ENCODE results near the gene PLCG1. TPM values are rescaled to one million over a fixed set of nuclear protein-coding genes. Genes with fewer than 3 reads are reported as not detected.

The PLCG1 gene
- total RNA-seq, 1 donor from 2014 or later, result 96.3 TPM

- DNase-seq (ENCODE audit: low spot score), result no peak
Measured at GRCh38 chr20:41167118-41167470, 29.8 kb downstream of the PLCG1 start.

GRCh38 chr20:41167481-41168253 is 30.3 kb downstream of the PLCG1 start:
- DNase-seq (ENCODE audit: low spot score), result no peak

- DNase-seq (ENCODE audit: low spot score), result no peak
Measured at GRCh38 chr20:41168281-41169161, 31.2 kb downstream of the PLCG1 start.

- DNase-seq (ENCODE audit: low spot score), result no peak
Measured at GRCh38 chr20:41169162-41169690, 31.9 kb downstream of the PLCG1 start.

GRCh38 chr20:41169791-41170351 is 32.5 kb downstream of the PLCG1 start:
- no peak for DNase-seq (ENCODE audit: low spot score)

- DNase-seq (ENCODE audit: low spot score), result peak; percentile 31
Measured at GRCh38 chr20:41170386-41171105, 33.2 kb downstream of the PLCG1 start.

GRCh38 chr20:41171736-41172295 is 34.5 kb downstream of the PLCG1 start:
- DNase-seq (ENCODE audit: low spot score), result peak; percentile 29

- DNase-seq (ENCODE audit: low spot score), result peak; percentile 44
Measured at GRCh38 chr20:41172296-41173140, 35.2 kb downstream of the PLCG1 start.

- peak; percentile 88 for DNase-seq (ENCODE audit: low spot score)
Measured at GRCh38 chr20:41173161-41173721, 35.9 kb downstream of the PLCG1 start.

GRCh38 chr20:41173791-41174341 is 36.5 kb downstream of the PLCG1 start:
- DNase-seq (ENCODE audit: low spot score), result peak; percentile 40

- peak; percentile 41 for DNase-seq (ENCODE audit: low spot score)
Measured at GRCh38 chr20:41174373-41174772, 37.0 kb downstream of the PLCG1 start.

GRCh38 chr20:41174782-41175181 is 37.4 kb downstream of the PLCG1 start:
- peak; percentile 36 for DNase-seq (ENCODE audit: low spot score)

GRCh38 chr20:41175201-41175651 is 37.9 kb downstream of the PLCG1 start:
- DNase-seq (ENCODE audit: low spot score), result peak; percentile 36

GRCh38 chr20:41175727-41176330 is 38.5 kb downstream of the PLCG1 start:
- DNase-seq (ENCODE audit: low spot score), result peak; percentile 37

GRCh38 chr20:41176711-41177552 is 39.6 kb downstream of the PLCG1 start:
- DNase-seq (ENCODE audit: low spot score), result peak; percentile 28

GRCh38 chr20:41177636-41178035 is 40.3 kb downstream of the PLCG1 start:
- DNase-seq (ENCODE audit: low spot score), result peak; percentile 60

- DNase-seq (ENCODE audit: low spot score), result no peak
Measured at GRCh38 chr20:41178495-41178894, 41.2 kb downstream of the PLCG1 start.

GRCh38 chr20:41178904-41179432 is 41.6 kb downstream of the PLCG1 start:
- peak; percentile 31 for DNase-seq (ENCODE audit: low spot score)
